HS-5 (cell line): ENCODE data around the gene SHQ1.

Experiments used
- DNase-seq: peaks from one replicate; pipeline ENCODE4 v3.0.0-alpha.2; 2012; ENCODE audit warnings: low read depth

The SHQ1 gene

DNA sequence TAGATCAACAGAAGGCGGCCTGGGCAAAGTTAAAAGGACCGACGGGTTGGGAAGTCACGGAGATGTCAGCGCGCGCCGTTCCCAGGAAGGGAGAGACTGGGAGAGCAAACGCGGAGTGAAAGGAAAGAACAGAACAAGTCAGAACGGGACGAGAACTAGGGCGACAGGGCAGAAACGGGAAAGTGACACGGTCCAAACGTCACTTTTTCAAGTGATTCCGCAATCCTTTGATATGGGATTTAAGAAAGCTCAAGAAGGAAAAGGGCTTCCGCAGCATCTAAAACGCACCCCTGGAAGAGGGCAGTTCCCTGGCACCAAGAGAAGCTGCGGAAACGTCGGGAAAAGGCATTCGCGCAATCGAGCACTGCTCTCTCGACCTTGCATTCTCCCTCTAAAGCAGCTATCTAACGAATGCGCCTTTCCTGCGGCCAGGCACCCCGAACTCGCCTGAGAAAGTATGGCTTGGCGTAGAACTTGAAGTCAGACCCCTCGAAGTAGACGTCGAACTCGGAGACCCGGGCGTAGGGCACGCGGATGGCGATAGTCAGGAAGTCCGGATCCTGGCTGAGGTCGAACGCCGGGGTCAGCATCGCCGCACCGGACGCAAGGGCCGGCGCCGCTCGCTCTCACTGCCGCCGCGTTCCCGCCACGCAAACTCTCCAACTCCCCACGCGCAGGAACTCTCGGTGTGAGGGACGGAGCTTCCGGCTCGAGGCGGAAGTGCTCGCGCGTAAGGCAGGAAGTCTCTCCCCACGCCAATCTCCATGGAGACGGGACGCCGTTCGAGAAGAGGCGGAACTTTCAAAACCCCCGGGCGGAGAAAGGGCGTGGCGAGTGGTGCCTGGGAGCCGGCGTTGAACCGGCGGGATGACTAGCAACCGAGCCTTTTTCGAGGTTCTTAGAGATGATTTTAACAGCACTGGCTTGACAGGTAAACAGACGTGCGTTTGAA lies at the start of gene SHQ1:
Gene SHQ1 (minus strand): TSS at position 695 of the 952 bp plus-strand sequence. CDS start 105 bp downstream, at position 590.
- peak; percentile 78 for DNase-seq

GRCh38 chr3:72897758-72898007 lies 49.4 kb upstream of the SHQ1 start:
- DNase-seq: no peak

GRCh38 chr3:72896996-72897757 lies 48.9 kb upstream of the SHQ1 start:
- DNase-seq: no peak

DNA sequence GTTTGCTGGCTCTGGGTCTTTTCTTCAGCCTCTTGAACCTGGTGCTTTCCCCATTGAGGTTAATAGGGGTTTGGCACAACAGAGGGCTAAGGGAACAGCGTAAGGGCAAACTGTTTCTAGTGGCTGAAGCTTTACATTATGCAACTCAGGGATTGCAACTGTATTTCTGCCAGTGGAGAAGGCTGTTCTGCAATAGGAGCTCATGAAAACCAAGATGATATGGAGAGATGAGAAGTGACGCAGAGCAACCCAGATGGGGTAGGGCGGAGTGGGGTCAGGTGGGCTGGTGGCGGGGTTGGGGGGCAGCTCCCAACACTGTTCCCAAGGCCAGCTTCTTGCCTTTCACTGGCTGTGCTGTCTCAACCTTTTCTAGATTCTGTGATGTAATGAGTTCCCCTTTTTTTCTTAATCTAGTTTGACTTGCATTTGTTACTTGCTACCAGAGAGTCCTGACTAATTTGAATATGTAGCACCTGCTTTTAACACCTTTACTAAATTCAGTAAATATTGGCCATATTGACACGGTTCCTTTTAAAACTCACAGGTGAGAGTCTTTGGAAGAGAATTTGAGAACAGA lies 46.8 kb upstream of the SHQ1 start:
- no peak for DNase-seq

DNA sequence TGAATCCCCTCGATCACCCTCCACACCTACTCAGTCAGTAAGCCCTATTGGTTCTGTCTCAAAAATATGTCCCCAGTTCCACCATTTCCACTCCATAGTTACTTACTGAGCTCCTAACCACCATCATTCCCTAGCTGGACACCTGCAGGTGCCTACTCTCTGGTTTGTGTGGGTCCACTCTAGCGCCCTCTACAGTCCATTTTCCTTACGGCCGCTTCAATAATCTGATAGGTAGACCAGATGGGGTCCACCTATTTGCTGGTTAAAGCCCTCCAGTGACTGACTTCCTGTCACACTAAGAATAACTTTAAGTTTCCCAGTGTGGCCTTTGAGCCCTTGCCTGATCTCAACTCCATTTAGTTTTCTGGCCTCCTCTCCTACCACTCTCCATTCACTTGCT lies 44.6 kb upstream of the SHQ1 start:
- no peak for DNase-seq

DNA sequence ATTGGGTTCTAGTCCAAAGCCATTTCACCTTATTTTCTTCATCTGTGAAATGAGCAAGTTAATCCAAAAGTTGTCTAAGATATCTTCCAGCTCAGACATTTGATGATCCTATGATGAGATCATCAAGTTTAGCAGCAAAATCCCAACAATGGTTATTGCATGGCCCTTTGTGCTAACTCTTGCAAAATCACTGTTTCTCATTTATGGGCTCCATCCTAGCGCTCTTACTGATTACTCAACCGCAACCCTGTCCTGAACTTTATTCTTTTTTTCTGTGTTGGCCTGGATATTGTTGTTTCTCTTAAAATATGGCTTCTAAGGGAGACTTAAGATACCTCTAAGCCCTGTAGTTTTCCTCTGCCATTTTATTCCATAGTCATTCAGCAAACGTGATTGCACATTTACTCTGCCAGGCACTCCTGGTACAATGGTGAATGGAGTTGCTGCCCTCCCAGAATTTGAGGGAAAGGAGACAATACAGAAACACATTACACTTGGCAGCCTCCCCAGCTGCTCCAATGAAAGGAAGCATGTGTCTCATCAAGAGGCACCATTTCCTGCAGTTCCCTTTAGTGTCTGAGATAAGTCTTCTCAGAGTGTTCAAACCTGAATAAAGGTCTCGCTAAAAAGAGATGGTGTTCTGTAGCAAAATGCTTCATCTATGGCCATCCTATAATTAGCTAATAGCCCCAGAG lies 44.0 kb upstream of the SHQ1 start:
- DNase-seq: peak; percentile 89

DNA sequence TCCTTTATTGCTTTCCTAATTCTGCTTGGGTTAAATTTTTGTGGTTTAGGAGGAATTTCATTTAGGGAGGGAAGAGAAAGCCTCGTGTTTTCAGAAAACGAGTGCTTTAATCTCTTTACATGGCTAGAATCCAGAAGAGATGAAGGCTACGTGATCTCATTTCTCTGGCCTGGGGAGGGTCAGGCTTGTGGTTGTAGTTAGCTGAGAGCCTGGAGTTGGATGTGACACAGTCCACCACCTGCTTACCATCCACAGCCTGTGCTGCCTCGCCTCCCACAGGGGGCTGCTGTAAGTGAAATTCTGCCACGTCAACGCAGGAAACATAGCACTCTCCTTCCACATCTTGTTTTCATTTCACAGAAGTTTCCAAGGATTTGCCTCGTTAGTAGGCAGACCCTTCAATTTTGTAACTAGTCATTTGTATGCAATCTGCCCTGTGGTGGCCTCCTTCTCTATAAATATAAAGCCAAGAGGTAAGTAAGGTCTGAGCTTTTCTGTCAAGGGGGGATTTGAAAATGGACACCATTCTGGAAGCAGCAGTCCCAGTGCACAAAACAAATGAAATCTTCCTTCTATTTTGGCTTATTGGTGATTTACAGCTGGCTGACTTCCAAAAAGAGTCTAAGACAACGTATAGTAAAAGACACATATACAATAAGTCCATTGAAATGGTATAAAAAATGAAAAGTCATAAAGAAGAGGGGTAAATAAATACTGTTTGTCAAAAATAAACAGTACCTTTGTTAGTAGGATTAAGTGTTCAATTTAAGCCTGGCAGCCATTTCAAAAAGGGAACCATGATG lies 43.0 kb upstream of the SHQ1 start:
- DNase-seq: peak; percentile 92

GRCh38 chr3:72890166-72890925 lies 42.1 kb upstream of the SHQ1 start:
- DNase-seq: no peak

GRCh38 chr3:72889310-72890165 lies 41.3 kb upstream of the SHQ1 start:
- DNase-seq: no peak

GRCh38 chr3:72888546-72889309 lies 40.5 kb upstream of the SHQ1 start:
- DNase-seq: no peak

DNA sequence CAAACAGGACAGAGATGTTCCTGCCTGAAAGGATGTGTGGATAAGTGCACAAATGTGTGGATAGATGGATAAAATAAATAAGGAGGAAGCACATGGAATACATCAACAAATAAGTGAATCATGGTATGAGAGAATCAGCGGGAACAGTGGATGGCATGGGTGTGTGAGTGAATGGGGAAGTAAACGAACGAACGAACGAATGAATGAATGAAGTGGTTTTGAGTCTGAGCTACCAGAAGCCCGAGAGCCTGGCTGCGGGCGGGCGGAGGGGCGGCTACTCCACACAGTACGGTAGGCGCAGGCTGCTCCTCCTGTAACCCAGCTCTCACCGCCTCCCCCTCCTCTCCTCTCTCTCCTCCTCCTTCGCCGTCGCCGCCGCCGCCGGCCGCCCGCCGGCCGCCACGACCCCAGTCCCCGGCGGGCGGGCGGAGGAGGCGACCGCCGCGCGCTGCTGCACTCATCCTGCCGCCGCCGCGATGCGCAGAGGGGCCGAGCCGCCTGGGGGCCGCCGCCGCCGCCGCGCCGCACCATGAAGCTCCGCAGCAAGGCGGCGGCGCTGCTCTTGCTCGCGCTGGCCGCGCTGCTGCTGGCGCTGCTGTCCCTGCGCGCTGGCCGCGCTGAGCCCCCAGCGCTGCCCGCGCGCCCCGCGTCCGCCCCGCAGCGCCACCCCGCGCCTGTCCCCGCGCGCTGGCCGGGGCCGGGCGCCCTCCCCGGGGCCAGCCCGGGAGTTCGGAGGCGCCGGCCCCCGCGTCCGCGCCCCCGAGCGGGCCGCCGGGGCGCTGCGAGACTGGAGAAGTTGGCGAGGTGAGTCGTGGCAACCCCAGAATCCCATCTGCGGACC lies 39.7 kb upstream of the SHQ1 start, which contains the start of gene GXYLT2:
Gene GXYLT2 (plus strand): TSS at position 342 of the 841 bp plus-strand sequence. CDS start 188 bp downstream, at position 530.
- DNase-seq: no peak

DNA sequence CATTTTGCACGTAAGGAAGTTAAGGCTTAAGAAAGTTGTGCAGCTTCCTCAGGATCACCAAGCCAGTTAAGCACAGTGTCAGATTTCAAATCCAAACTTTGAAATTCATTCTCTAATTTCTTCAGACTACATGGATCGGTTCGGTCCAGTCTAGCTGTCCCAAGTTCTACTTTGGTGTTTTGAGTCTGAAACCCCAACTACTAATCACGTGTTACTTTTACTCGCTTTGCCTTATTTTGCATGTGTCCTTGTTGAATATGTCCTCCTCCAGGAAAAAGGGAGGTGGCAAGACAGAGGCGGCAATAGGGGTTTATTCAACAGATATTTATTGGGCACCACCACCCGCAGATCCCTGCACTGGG lies 39.1 kb upstream of the SHQ1 start:
- DNase-seq: no peak

DNA sequence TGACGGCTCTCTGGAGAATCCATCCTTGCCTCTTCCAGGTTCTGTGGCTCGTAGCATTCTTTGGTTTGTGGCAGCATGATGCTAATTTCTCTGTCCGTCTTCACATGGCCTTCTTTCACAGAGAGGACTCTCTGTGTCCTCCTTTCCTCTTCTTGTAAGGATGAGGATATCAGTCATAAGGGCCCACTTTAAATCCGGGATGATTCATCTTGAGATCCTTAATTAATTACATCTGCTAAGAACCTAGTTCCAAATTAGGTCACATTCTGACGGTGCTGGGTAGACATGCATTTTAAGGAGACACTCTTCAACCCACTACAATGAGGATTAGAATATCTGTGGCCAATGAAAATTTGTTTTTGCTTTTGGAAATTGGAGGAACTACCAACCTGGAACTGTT lies 23.9 kb upstream of the SHQ1 start:
- DNase-seq: no peak

DNA sequence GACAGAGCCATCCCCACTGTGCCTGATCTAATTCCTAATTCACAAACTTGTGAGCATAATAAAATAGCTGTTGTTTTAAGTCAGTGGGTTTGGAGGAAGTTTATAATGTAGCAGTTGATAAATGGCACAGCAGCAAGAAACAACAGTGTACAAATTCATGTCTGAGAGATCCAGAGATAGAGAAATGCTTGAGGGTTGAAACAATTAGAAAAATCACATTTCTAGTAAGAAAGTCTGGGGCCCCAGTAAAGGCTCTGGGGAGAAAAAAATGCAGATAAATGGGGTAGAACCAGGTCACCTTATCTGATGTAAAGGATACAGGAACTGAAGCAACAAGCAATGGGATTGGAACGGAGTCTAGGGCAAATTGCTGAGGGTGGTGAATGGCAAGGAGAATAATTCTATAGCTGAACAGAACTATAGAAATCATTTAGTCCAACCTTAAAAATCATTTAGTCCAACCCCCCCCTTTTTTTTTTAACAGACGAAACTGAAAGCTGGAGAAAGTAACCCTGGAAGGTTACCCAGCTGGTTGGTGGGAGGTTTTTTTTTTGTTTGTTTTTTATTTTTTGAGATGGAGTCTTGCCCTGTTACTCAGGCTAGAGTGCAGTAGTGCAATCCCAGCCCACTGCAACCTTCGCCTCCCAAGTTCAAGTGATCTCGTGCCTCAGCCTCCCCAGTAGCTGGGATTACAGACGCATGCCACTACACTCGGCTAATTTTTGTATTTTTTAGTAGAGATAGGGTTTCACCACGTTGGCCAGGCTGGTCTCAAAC lies 14.3 kb upstream of the SHQ1 start:
- no peak for DNase-seq

GRCh38 chr3:72860846-72861245 lies 12.6 kb upstream of the SHQ1 start:
- no peak for DNase-seq

DNA sequence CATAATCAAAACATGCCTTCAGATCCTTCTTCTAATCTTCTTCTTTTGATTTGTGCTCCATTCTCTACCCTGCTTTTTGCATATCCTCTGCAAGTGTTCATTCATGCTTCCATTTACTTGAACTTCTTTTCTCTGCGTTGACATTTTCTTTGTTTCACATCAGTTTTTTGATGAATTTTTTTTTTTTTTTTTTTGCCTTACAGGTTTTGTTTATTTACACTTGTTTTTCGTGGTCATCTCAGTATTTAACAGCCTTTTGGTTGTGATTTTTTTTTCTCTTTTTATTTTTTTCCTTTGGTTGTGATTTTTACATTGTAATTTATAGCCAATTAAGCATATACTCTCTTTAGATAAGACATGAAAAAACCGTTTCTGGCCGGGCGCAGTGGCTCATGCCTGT lies 11.8 kb upstream of the SHQ1 start:
- no peak for DNase-seq

GRCh38 chr3:72855001-72855400 lies 6.8 kb upstream of the SHQ1 start:
- DNase-seq: no peak
